Measurements from ENCODE around the gene RFTN1.

RFTN1 gene

DNA sequence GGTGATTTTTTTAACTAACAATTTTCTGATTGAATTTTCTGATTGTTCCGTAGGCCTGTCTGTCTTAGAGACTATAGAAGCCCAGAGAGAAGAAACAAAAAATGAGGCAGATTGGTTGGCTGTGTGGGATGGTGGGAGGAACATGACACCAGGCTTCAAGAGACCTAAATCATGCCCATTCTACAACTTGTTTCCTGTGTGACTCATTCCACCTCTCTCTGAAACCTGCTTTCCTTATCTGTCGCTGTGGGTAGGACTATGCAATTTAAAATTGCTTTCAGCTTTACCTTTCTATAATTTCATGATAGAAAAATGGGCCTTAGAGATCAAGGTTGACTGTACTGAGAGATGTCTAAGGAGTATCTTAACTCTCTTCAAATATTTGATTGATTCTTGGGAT is 203.9 kb downstream of the RFTN1 start:
- intact Hi-C loops (cut with micrococcal nuclease): no loop called here
- no peak overlapping the region for H3K4me3 Mint-ChIP-seq
- peaks cover 23% of the 10 kb centered on the region for H3K4me1 Mint-ChIP-seq (ENCODE audit: low read depth)

DNA sequence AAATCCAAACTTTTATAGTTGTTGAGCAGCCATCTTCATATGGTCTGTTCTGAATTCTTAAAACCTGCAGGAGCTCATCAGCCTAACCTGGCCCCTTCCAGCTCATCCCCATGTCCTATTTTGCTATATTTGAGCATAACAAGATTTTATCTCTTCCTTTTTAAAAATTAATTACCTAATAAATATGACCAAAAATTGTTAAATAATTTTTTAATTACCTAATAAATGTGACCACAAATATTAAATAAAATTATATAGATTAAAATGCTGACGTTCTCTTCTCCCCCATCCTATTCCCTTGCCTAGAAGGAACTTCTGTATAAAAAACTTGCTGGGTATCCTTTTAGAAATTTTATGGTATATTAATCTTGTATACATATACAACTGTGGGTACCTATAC is 204.8 kb downstream of the RFTN1 start:
- peaks cover 63% of the 10 kb centered on the region for H3K36me3 Mint-ChIP-seq (ENCODE audit: low read depth)
- H3K27me3 Mint-ChIP-seq: no peaks in the 10 kb centered on the region
- H3K4me1 Mint-ChIP-seq (ENCODE audit: low read depth): peaks cover 23% of the 10 kb centered on the region
- no peaks in the 10 kb centered on the region for H3K9me3 Mint-ChIP-seq
- no peak overlapping the region for H3K27ac Mint-ChIP-seq
- intact Hi-C loops (cut with micrococcal nuclease): no loop called here
- H3K4me3 Mint-ChIP-seq: no peak overlapping the region

More for the DNA sequence above, 203.9 kb downstream of the RFTN1 start:
- no peak overlapping the region for H3K27ac Mint-ChIP-seq
- no peaks in the 10 kb centered on the region for H3K27me3 Mint-ChIP-seq
- H3K9me3 Mint-ChIP-seq: no peaks in the 10 kb centered on the region
- peaks cover 63% of the 10 kb centered on the region for H3K36me3 Mint-ChIP-seq (ENCODE audit: low read depth)

DNA sequence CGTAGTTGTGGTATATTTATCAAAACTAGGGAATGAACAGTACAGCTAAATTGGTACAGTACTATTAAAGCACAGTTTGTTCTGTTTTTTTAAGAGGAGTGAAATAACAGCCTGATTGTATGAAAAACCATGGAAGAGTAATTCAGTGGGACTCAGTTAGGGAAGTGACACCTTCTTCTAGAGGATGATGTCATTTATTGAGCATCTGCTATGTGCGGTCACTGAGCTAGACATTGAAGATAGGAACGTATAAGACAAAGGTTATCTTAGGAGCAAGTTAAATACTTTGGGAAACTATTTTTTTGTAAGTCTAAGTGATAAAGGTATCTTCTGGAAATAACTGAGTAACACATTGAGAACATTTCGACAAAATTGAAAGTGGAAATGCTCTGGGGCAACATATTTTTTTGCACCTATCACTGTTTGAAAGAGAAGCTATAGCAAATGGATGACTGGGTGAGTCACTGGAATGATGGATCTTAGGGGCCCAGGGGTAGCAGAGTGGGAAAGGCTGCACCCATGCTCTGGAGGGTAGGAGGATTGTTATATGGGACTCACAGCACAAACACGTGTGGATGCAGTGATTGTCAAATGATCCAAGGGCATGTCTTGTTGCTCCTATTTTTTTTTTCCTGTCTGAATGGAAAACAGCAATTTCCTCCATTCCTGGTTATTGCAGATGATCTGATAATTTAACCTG is 205.5 kb downstream of the RFTN1 start:
- Mint-ChIP-seq H3K9me3 (no peaks in the 10 kb centered on the region), H3K4me1 (ENCODE audit: low read depth) (peaks cover 28% of the 10 kb centered on the region), H3K27me3 (no peaks in the 10 kb centered on the region), H3K36me3 (ENCODE audit: low read depth) (peaks cover 62% of the 10 kb centered on the region), H3K27ac (no peak overlapping the region), H3K4me3 (no peak overlapping the region)
- intact Hi-C loops (cut with micrococcal nuclease): no loop called here

DNA sequence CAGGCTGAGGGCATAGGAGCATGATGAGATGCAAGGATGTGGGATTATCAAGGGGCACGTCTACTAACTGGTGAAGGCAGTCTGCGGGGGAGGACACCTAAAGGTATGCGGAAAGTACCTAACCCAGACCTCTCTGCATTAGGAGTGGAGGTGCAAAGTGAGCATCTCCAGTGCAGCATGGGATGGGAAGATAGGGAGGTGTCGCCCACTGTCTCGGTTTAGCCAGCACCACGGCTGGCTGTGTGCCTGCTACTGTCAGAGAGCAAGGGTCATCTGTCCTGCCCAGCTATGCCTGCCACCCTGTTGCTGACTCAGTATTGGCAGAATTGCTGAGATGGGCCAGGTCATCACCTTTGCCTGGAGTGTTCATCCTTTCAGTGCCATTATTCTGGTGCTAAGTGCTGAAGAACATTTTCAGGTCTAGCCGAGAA is 208.4 kb downstream of the RFTN1 start:
- H3K27me3 Mint-ChIP-seq: no peaks in the 10 kb centered on the region
- no peaks in the 10 kb centered on the region for H3K9me3 Mint-ChIP-seq
- no peak overlapping the region for H3K27ac Mint-ChIP-seq
- H3K4me1 Mint-ChIP-seq (ENCODE audit: low read depth): peaks cover 24% of the 10 kb centered on the region
- peaks cover 66% of the 10 kb centered on the region for H3K36me3 Mint-ChIP-seq (ENCODE audit: low read depth)
- intact Hi-C loops (cut with micrococcal nuclease): no loop called here
- H3K4me3 Mint-ChIP-seq: no peak overlapping the region

DNA sequence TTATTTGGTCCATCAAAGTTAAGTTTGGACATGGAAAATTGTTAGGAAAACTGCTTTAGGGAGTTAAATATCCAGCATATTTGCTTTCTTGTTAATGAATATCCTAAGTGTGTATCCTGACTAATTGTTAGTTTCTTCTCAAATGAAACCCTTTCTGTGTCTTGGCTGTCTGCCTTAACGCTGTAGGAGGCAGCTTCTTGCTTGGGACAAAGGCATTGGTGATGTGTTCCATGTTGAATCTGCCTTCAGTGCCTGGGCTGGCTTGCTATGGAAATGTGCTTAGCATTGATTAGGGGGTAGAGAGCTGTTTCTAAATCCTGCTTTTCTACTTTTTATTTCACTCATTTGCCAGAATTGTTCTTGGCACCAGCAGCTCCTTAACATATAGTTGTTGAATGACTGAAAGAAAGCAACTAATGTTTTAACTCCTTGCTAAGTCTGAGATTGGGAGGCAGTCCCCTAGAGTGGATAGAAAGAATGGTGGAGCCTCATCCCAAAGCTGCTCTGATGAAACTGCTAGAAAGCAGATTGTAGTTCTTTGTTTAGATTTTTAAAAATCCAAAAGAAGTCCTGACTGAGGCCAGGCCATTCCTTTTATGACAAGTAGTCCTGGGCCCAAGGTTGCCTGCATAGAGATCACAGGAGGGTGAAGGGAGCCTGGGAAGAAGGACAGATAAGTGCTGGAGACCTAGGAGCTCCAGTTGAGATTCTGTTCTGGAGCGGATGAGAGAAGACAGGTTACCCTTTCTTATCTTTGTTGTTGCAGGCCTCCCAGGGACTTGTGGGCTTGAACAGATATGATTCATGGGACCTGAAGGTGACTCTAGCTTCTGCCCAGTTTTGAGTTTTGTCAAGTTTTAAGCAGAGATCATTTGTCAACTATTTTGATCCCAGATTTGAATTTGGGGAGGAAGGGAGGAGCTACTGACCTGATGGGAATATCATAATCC is 209.2 kb downstream of the RFTN1 start:
- H3K4me3 Mint-ChIP-seq: no peak overlapping the region
- H3K27me3 Mint-ChIP-seq: no peaks in the 10 kb centered on the region
- peaks cover 18% of the 10 kb centered on the region for H3K4me1 Mint-ChIP-seq (ENCODE audit: low read depth)
- H3K36me3 Mint-ChIP-seq (ENCODE audit: low read depth): peaks cover 69% of the 10 kb centered on the region
- H3K9me3 Mint-ChIP-seq: no peaks in the 10 kb centered on the region
- H3K27ac Mint-ChIP-seq: no peak overlapping the region
- intact Hi-C loops (cut with micrococcal nuclease): no loop called here

DNA sequence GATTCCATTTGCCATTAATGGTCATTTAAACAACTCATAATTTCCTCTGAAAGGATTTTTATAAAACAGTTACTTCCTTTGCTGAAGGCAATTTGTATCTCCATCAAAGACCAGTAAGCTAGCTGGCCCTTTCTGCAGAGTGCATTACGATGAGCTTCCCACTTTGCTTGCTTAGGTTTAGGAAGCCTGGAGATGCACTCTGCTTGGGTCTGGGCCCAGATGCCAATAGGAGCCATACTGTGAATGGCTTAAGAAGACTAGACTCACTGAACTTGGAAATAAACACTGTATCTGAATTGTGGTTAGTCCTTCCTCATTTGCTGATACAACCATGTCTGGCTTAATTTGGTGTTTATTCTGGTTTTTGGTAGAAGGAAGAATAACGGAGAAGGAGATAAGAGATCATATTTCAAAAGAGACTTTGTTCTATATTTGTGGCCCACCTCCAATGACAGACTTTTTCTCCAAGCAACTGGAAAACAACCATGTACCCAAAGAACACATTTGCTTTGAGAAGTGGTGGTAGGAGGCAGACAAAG is 210.4 kb downstream of the RFTN1 start:
- Mint-ChIP-seq H3K36me3 (ENCODE audit: low read depth) (peaks cover 79% of the 10 kb centered on the region), H3K9me3 (no peaks in the 10 kb centered on the region), H3K4me1 (ENCODE audit: low read depth) (peaks cover 18% of the 10 kb centered on the region), H3K27me3 (no peaks in the 10 kb centered on the region), H3K4me3 (no peak overlapping the region), H3K27ac (no peak overlapping the region)
- intact Hi-C loops (cut with micrococcal nuclease): no loop called here

DNA sequence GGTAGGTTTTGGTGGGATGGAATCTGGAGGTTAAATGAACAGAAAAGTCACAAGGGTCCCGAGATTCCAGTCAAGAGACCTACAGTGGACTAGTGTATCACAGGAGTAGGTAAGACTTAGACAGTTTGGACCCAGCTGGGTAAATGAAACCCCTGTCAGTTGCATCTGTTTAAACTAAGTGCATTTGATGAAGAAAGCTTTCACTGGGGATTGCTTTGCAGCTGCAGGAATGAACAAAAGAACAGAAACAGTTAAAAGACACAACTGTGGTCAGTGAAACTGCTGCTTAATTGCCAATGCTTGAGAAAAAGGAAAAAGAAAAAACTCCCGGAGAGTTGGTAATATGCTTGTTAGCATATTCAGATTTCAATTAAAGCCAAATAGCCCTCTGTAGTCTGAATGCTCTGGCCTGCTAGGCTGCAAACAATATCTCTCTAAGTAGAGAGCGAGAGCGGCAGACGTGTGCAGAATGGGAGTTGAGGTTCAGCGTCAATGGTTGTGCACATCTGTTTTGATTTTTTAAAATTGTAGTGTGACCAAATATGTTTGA is 211.3 kb downstream of the RFTN1 start:
- intact Hi-C loops (cut with micrococcal nuclease): no loop called here
- no peak overlapping the region for H3K27ac Mint-ChIP-seq
- H3K4me3 Mint-ChIP-seq: no peak overlapping the region
- H3K36me3 Mint-ChIP-seq (ENCODE audit: low read depth): peaks cover 73% of the 10 kb centered on the region
- no peaks in the 10 kb centered on the region for H3K9me3 Mint-ChIP-seq
- H3K4me1 Mint-ChIP-seq (ENCODE audit: low read depth): peaks cover 13% of the 10 kb centered on the region
- no peaks in the 10 kb centered on the region for H3K27me3 Mint-ChIP-seq

DNA sequence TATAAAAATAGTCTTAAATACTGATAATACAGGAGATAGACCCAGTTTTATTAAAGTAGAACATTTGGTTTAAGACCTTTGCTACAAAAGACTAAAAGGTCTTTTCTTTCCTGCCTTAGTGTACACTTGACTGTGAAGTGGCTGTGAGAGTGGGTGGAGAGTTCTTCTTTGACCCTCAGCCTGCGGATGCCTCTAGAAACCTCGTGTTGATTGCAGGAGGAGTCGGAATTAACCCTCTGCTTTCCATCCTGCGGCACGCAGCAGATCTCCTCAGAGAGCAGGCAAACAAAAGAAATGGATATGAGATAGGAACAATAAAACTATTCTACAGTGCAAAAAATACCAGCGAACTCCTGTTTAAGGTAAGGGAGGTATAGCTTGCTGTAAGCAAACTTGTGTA is 212.0 kb downstream of the RFTN1 start:
- intact Hi-C loops (cut with micrococcal nuclease): no loop called here

DNA sequence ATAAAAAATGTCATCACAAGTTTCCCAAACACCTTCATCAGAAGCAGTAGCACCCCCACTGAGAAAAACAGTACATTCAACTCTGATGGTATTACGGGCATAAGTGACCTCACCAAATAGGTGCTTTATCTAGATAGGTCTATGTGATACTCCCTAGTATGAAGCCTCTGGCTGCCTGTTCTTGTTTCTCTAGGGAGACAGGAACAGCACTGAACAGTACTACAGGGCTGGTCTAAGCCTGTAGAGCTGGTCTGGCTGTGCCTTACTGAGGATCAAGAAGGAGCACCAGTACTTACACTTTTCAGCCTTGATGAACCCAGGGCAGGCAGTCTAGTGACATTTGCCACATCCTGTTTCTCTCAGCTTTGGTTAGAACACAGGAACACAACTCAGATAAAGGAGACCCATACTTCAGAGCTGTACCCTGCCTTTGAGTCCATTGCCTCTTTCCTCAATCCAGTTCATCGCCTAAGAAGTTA is 212.6 kb downstream of the RFTN1 start:
- Mint-ChIP-seq H3K27me3 (no peaks in the 10 kb centered on the region), H3K27ac (no peak overlapping the region), H3K9me3 (no peaks in the 10 kb centered on the region), H3K4me1 (ENCODE audit: low read depth) (peaks cover 13% of the 10 kb centered on the region), H3K4me3 (no peak overlapping the region), H3K36me3 (ENCODE audit: low read depth) (peaks cover 75% of the 10 kb centered on the region)
- intact Hi-C loops (cut with micrococcal nuclease): no loop called here

More for the DNA sequence above, 212.0 kb downstream of the RFTN1 start:
- Mint-ChIP-seq H3K4me3 (no peak overlapping the region), H3K36me3 (ENCODE audit: low read depth) (peaks cover 73% of the 10 kb centered on the region), H3K27me3 (no peaks in the 10 kb centered on the region), H3K4me1 (ENCODE audit: low read depth) (peaks cover 13% of the 10 kb centered on the region), H3K9me3 (no peaks in the 10 kb centered on the region), H3K27ac (no peak overlapping the region)

DNA sequence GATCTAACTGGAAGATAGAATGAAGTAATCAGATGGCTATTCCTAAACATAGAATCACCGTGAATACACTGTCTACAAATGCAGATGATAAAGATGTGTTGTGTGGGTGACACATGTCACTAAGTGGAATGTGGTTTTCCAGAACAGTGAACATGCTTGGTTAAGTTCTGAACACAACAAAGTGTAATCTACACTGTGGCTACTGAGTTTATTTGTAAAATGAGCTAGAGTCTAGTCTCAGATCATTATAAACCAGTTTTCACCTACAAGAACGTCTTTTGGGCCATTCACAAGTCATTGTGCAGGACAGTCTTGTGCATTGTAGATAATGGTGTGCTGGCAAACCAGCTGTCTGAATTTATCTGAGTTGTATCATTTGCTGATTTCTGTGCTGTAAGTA is 213.2 kb downstream of the RFTN1 start:
- Mint-ChIP-seq H3K27me3 (no peaks in the 10 kb centered on the region), H3K4me1 (ENCODE audit: low read depth) (peaks cover 19% of the 10 kb centered on the region), H3K36me3 (ENCODE audit: low read depth) (peaks cover 76% of the 10 kb centered on the region)

DNA sequence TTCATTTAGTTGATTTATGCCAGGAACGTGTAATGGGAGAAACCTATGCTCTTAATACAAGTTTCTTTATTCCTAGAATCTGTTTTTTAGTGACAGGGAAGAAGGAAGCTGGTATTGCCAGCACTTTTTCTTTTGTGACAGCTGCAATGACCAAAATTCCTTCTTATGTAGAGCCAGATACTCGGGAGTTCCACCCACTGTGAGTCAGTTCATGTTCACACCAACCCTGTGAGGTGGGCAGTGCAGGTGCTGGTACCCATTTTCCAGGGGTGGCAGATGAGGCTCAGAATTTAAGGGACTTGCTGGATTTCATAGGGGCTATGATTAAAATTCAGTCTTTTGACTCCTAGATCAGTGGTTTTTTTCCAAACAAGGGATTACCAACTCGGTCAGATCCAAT is 213.8 kb downstream of the RFTN1 start:
- Mint-ChIP-seq H3K36me3 (ENCODE audit: low read depth) (peaks cover 72% of the 10 kb centered on the region), H3K4me1 (ENCODE audit: low read depth) (peaks cover 20% of the 10 kb centered on the region), H3K27me3 (no peaks in the 10 kb centered on the region), H3K4me3 (no peak overlapping the region), H3K9me3 (no peaks in the 10 kb centered on the region), H3K27ac (no peak overlapping the region)
- intact Hi-C loops (cut with micrococcal nuclease): no loop called here

More for the DNA sequence above, 213.2 kb downstream of the RFTN1 start:
- Mint-ChIP-seq H3K9me3 (no peaks in the 10 kb centered on the region), H3K4me3 (no peak overlapping the region), H3K27ac (no peak overlapping the region)
- intact Hi-C loops (cut with micrococcal nuclease): no loop called here

DNA sequence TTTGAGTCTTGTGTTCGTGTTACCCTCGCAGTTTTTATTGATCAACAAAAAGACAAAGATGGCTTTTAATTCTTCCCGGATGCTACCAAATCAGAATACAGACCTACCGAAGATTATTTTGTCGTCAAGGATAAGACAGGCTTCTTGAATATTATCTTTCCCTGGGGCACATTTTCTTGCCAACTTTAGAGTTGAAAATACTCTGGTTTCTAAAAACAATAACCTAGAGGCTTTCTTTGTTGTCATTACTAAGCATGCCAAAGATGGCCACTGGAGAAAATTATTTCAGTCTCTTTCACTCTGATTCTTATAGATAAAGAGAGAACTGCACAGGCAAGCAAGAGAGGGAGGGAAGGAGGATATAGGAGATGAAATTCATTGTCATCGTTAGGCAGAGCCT is 214.6 kb downstream of the RFTN1 start:
- Mint-ChIP-seq H3K9me3 (peaks cover 1% of the 10 kb centered on the region), H3K27me3 (no peaks in the 10 kb centered on the region), H3K4me1 (ENCODE audit: low read depth) (peaks cover 20% of the 10 kb centered on the region), H3K36me3 (ENCODE audit: low read depth) (peaks cover 69% of the 10 kb centered on the region), H3K4me3 (no peak overlapping the region), H3K27ac (no peak overlapping the region)
- intact Hi-C loops (cut with micrococcal nuclease): no loop called here

DNA sequence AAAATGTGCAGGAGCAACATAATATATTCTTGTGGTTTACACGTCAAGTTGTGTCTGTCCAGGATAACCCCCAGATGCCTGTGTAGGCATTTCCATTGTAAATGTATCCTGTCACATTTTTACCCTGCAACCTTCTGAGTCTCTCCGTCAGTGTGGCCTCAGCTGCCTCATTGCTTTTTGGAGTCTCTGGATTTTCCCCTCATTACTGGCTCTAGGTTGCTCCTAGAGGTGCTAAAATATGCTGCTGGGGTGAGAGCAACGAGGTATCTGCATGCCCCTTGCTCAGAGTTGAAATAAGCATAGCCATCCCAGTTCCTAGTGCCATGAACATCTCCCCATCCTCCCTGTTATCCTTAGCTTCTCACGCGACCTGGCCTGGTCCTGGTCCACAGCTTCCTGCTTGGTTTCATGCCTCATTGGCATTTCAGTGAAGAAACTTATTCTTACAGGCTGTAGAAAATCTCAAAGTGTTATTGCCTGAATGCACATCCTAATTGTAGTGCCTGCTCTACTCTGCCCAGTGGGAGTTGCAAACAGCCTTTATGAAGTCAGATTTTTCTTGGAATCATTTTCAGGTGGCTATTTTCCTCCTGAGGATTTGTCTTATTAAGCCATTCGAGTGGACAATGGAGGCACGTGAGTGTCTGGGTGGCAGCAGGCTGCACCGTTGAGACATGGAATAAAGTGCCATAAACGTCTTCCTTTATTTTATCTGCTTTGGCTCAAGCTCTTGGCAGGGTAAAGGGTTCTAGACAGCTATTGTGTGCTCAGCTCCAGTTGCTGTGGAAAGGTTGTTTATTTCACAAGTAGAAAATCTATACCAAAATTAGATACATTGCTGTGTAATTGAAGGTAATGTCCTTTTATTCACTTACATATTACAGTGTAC is 215.3 kb downstream of the RFTN1 start:
- intact Hi-C loops (cut with micrococcal nuclease): no loop called here
- Mint-ChIP-seq H3K27me3 (no peaks in the 10 kb centered on the region), H3K4me3 (no peak overlapping the region), H3K4me1 (ENCODE audit: low read depth) (peaks cover 18% of the 10 kb centered on the region), H3K9me3 (peaks cover 7% of the 10 kb centered on the region), H3K27ac (no peak overlapping the region), H3K36me3 (ENCODE audit: low read depth) (peaks cover 71% of the 10 kb centered on the region)

All from dendritic cell treated with granulocyte-macrophage colony-stimulating factor and Interleukin-4, amounts not matched to agents 40 ng/mL and 50 ng/mL, for 4 days (primary cell).